NCI-H1105 (cell line): ENCODE results near the gene STAC3.
A peak's percentile ranks its signal among the peaks of the same experiment; 100 is the strongest.

Experiments used
- DNase-seq: peaks from one replicate; lab custom pipeline; 2025; lab: John Stamatoyannopoulos, UW

The STAC3 gene

GRCh38 chr12:57254506-57255280 is 3.7 kb upstream of the STAC3 start:
- no peak for DNase-seq

GRCh38 chr12:57250541-57250940 is 446 bp downstream of the STAC3 start:
- DNase-seq: no peak

- no peak for DNase-seq
These were observed 1.8 kb downstream of the STAC3 start for GRCh38 chr12:57248934-57249742.

GRCh38 chr12:57247041-57247440 is 3.9 kb downstream of the STAC3 start:
- DNase-seq: no peak

- no peak for DNase-seq
These were observed 6.7 kb downstream of the STAC3 start for GRCh38 chr12:57244312-57244696.

GRCh38 chr12:57243521-57244311 is 7.3 kb downstream of the STAC3 start:
- peak; percentile 52 for DNase-seq

- peak; percentile 60 for DNase-seq
These were observed 8.1 kb downstream of the STAC3 start for GRCh38 chr12:57242691-57243454.

- DNase-seq: peak; percentile 35
These were observed 8.7 kb downstream of the STAC3 start for GRCh38 chr12:57242329-57242690.

GRCh38 chr12:57241402-57242310 is 9.3 kb downstream of the STAC3 start:
- DNase-seq: no peak

- no peak for DNase-seq
These were observed 10.0 kb downstream of the STAC3 start for GRCh38 chr12:57240926-57241401.

- DNase-seq: peak; percentile 40
These were observed 10.7 kb downstream of the STAC3 start for GRCh38 chr12:57240066-57240921.

GRCh38 chr12:57239587-57240065 is 11.4 kb downstream of the STAC3 start:
- no peak for DNase-seq

GRCh38 chr12:57238854-57239554 is 12.0 kb downstream of the STAC3 start:
- DNase-seq: peak; percentile 62

GRCh38 chr12:57237932-57238853 is 12.8 kb downstream of the STAC3 start:
- peak; percentile 51 for DNase-seq

GRCh38 chr12:57237596-57237931 is 13.4 kb downstream of the STAC3 start:
- no peak for DNase-seq

GRCh38 chr12:57236925-57237595 is 13.9 kb downstream of the STAC3 start:
- DNase-seq: no peak

GRCh38 chr12:57236201-57236924 is 14.6 kb downstream of the STAC3 start:
- DNase-seq: no peak
